Loucy (cell line): ENCODE measurements around the gene CSF3R.
A peak's percentile ranks its signal among the peaks of the same experiment; 100 is the strongest.

ENCODE experiments used
- H2AFZ ChIP-seq: fragments of 200-600 bp; sonication (generic); 2 replicates; pipeline ENCODE4 v1.6.0; 2016; ENCODE audit warnings: antibody characterized with exemption, mild to moderate bottlenecking, low read length, moderate library complexity
- H3F3A ChIP-seq: fragments of 200-600 bp; 2 replicates; pipeline ENCODE4 v1.6.0; 2016; ENCODE audit warnings: antibody characterized with exemption, low read depth, mild to moderate bottlenecking
- H3K27me3 ChIP-seq: fragments of 200-600 bp; sonication (generic); 2 replicates; pipeline ENCODE4 v1.6.1; 2014; ENCODE audit warnings: low read length, mild to moderate bottlenecking; ENCODE audit not compliant: insufficient read depth, poor library complexity, severe bottlenecking
- H3K36me3 ChIP-seq: fragments of 200-600 bp; sonication (generic); 2 replicates; pipeline ENCODE4 v1.6.1; 2016; ENCODE audit warnings: low read length; ENCODE audit not compliant: insufficient read depth
- H3K4me1 ChIP-seq: fragments of 200-600 bp; sonication (generic); 2 replicates; pipeline ENCODE4 v1.5.1; 2014; ENCODE audit warnings: low read length, mild to moderate bottlenecking; ENCODE audit not compliant: insufficient read depth, poor library complexity, severe bottlenecking
- H3K4me2 ChIP-seq: fragments of 200-600 bp; sonication (generic); 2 replicates; pipeline ENCODE4 v1.6.0; 2014; ENCODE audit warnings: antibody characterized with exemption, low read length, low read depth, mild to moderate bottlenecking; ENCODE audit not compliant: poor library complexity, severe bottlenecking
- H3K4me3 ChIP-seq: fragments of 200-600 bp; sonication (generic); 2 replicates; pipeline ENCODE4 v1.5.1; 2014; ENCODE audit warnings: low read length, mild to moderate bottlenecking, mixed read lengths; ENCODE audit not compliant: poor library complexity, severe bottlenecking
- H3K79me2 ChIP-seq: fragments of 200-600 bp; sonication (generic); 2 replicates; pipeline ENCODE4 v1.6.1; 2014; ENCODE audit warnings: low read length; ENCODE audit not compliant: insufficient read depth
- H3K9ac ChIP-seq: fragments of 200-600 bp; sonication (generic); 2 replicates; pipeline ENCODE4 v1.6.0; 2014; ENCODE audit warnings: mild to moderate bottlenecking, low read depth, low read length, moderate library complexity; ENCODE audit not compliant: poor library complexity, severe bottlenecking
- H3K9me2 ChIP-seq: fragments of 200-600 bp; sonication (generic); replicated peaks from 2 replicates; pipeline ENCODE4 v1.6.1; 2016; ENCODE audit warnings: low read depth, low read length, mixed read lengths
- H3K9me3 ChIP-seq: fragments of 200-600 bp; sonication (generic); 2 replicates; pipeline ENCODE4 v1.6.1; 2014; ENCODE audit warnings: mild to moderate bottlenecking, antibody characterized with exemption, low read length, low read depth; ENCODE audit not compliant: insufficient read depth
- H4K20me1 ChIP-seq: fragments of 200-600 bp; sonication (generic); 2 replicates; pipeline ENCODE4 v1.6.0; 2014; ENCODE audit warnings: antibody characterized with exemption, low read length, mild to moderate bottlenecking; ENCODE audit not compliant: insufficient read depth, poor library complexity, severe bottlenecking
- EZH2phosphoT487 ChIP-seq: fragments of 200-600 bp; IDR thresholded peaks from 2 replicates; pipeline ENCODE4 v1.6.1; 2018; ENCODE audit warnings: antibody characterized with exemption, mild to moderate bottlenecking, moderate library complexity, borderline replicate concordance
- TF ChIP-seq, protein P1 (sequence below): fragments of 200-600 bp; sonication (generic); conservative IDR thresholded peaks from 2 replicates; pipeline ENCODE4 v1.5.1; 2014; ENCODE audit warnings: mild to moderate bottlenecking, antibody characterized with exemption, low read length

CSF3R gene

DNA sequence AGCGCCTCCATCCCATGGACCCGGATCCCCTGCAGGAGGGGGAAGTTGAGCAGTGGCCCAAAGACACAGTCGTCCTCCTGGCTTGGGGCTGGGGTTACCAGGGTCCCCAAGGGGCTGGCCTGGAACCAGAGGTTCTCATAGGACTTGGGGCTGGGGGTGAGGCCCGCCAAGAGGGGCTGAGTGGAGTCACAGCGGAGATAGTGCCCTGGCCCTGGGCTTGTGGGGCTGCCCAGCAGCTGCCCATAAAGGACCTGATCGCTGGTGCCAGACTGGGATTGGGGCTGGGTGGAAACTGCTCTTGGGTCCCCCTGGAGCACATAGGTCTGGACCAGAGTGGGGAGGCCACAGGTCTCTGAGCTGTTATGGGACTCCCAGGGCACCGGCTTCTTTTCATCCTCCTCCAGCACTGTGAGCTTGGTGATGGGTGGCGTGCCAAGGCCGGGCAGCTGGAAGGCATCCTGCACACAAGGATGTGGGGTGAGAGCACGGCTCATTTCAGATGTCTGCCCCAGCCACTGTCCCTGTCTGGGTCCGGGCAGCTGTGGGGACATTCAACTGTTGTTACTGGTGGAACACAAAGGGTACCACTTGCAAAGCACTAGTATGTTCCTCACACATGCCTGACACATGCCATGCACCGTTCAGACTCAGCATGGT is 16.2 kb downstream of the CSF3R start:
- H3K27me3 ChIP-seq: no peaks in the 10 kb centered on the region
- no peak overlapping the region for H2AFZ ChIP-seq
- TF ChIP-seq EZH2phosphoT487: no peak
- TF ChIP-seq, protein P1, sequence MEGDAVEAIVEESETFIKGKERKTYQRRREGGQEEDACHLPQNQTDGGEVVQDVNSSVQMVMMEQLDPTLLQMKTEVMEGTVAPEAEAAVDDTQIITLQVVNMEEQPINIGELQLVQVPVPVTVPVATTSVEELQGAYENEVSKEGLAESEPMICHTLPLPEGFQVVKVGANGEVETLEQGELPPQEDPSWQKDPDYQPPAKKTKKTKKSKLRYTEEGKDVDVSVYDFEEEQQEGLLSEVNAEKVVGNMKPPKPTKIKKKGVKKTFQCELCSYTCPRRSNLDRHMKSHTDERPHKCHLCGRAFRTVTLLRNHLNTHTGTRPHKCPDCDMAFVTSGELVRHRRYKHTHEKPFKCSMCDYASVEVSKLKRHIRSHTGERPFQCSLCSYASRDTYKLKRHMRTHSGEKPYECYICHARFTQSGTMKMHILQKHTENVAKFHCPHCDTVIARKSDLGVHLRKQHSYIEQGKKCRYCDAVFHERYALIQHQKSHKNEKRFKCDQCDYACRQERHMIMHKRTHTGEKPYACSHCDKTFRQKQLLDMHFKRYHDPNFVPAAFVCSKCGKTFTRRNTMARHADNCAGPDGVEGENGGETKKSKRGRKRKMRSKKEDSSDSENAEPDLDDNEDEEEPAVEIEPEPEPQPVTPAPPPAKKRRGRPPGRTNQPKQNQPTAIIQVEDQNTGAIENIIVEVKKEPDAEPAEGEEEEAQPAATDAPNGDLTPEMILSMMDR: no peak
- no peaks in the 10 kb centered on the region for H4K20me1 ChIP-seq
- H3K4me1 ChIP-seq: peaks cover 17% of the 10 kb centered on the region
- H3K9me3 ChIP-seq: no peaks in the 10 kb centered on the region
- no peaks in the 10 kb centered on the region for H3K9me2 ChIP-seq
- no peak overlapping the region for H3K4me3 ChIP-seq
- no peaks in the 10 kb centered on the region for H3K36me3 ChIP-seq
- H3F3A ChIP-seq: no peaks in the 10 kb centered on the region
- peaks cover 10% of the 10 kb centered on the region for H3K79me2 ChIP-seq
- H3K4me2 ChIP-seq: no peak overlapping the region
- no peak overlapping the region for H3K9ac ChIP-seq

DNA sequence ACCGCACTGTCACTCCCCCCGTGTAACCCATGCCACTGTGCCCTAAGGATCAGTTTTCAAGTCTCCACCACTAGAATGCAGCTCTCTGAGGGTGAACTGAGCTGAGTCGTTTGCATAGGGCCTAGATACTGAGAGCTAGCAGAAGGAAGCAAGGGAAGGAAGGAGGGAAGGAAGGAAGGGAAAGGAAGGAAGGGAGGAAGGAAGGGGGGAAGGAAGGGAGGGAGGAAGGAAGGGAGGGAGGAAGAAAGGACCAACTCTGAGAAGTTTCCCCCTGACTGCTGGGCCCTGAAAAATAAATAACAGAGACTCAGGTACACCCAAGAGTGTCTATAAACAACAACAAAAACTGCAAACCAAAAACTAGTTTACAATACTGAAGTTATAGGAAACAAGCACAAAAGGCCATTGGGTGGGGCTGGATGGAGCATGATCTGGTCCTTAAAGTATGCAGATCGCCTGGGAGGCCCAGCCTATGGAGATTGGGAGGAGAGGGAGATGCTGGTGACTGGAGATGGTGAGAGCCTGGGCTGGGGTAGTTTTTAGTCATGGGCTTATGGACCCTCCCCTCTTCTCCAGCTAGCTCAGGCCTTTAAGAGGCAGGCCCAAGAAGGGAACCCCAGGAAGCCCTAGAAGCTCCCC is 16.9 kb downstream of the CSF3R start:
- H3K9me2 ChIP-seq: no peaks in the 10 kb centered on the region
- H3K9me3 ChIP-seq: no peaks in the 10 kb centered on the region
- H3K27me3 ChIP-seq: no peaks in the 10 kb centered on the region
- H3K4me3 ChIP-seq: no peak overlapping the region
- no peak for TF ChIP-seq EZH2phosphoT487
- TF ChIP-seq, protein P1: no peak
- no peak overlapping the region for H3K4me2 ChIP-seq
- no peaks in the 10 kb centered on the region for H4K20me1 ChIP-seq
- peaks cover 10% of the 10 kb centered on the region for H3K79me2 ChIP-seq
- peak overlapping the region; percentile 81 for H3K9ac ChIP-seq
- H3K36me3 ChIP-seq: no peaks in the 10 kb centered on the region
- H3F3A ChIP-seq: no peaks in the 10 kb centered on the region
- no peak overlapping the region for H2AFZ ChIP-seq
- peaks cover 17% of the 10 kb centered on the region for H3K4me1 ChIP-seq

DNA sequence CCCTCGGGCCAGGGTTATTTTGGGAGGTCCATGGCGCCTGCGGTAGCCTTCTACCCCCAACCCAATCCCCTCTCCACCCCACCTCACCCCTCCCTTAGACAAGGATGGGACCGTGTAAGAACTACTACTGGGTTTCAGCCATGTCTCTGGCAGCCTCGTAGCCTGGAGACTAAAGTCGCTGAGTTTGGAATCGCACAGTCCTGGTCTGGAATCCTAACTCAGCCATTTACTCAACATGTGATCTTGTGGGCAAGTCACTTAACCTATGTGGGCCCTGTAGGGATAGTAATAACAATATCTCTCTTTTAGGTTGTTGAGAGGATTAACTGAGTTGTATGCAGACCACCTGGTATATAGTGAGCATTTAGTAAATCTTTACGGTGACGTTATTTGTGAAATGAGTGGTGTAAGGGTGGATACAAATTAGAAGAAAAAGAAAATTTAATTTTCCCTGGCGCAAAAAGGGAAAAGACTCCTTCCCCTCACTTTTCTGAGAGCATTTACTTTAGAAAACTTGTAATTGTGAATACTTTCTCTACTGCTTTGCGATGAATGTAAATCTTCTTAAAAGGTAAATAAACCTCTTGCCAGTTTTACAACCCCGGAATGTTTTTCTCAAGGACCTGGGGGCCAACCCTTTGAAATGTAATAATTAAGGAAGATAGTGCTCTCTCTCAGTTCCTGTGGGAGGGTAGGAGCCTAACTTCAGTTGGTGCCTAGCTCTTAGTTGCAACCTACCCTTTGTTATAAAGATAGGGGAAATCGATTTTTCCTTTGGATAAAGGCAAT is 17.9 kb downstream of the CSF3R start:
- Histone ChIP-seq H3K9me2 (no peaks in the 10 kb centered on the region), H4K20me1 (no peaks in the 10 kb centered on the region), H2AFZ (peak overlapping the region; percentile 89), H3K4me2 (peak overlapping the region; percentile 74), H3K9me3 (no peaks in the 10 kb centered on the region), H3K9ac (peak overlapping the region; percentile 81), H3K4me1 (peaks cover 17% of the 10 kb centered on the region), H3K79me2 (peaks cover 10% of the 10 kb centered on the region), H3K4me3 (peak overlapping the region; percentile 93), H3K36me3 (no peaks in the 10 kb centered on the region), H3F3A (no peaks in the 10 kb centered on the region), H3K27me3 (no peaks in the 10 kb centered on the region)
- TF ChIP-seq, protein P1: no peak
- no peak for TF ChIP-seq EZH2phosphoT487
